Measurements from ENCODE around the gene CFAP61. TPM values are rescaled to one million over a fixed set of nuclear protein-coding genes. Genes with fewer than 3 reads are reported as not detected.

CFAP61 gene
- total RNA-seq, 2 donors from 2014 or later: 1.0 to 1.9 TPM

DNA sequence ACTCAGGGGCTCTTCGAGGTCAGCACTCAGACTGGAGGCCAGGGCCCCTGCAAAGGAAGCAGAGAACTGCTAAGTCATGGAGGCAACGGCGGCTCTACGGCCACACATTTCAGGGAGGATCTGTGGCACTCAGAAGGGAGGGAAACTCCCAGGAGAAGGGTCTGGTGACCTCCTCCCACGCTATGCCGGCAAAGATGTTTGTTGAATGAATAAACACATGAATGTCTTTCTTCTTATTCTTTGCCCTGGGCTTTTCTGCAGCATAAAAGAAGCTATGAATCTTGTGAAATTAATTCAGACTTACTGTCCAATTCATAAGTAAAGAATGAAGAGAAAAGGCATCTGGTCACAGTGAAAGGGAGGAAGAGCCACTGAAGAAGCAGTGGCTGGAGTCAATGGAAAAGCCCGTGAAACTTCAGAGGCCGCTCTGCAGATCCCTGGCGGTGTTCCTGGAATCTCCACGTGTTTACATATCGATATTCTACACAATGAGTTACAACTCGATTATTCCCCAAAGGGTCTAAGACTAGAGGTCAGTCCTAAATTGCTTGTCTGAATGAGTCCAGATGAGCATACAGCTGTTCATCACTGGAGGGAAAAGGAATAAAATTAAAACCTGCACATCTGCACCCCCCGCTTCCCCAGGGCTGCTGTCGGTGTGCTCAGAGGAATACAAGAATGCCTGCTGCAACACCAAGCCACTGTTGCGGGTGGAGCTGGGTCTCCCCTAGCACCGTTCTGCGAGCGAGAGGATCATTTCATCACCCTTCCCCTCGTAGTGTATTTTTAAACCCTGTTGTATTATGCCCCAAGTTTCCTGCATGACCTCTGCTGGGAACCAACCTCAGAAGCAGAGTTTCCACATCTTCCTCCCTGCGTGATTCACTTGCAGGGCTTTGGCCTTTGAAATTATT is 341.1 kb downstream of the CFAP61 start:
- Histone ChIP-seq H3K4me3 (no peak overlapping the region), H3K9me3 (no peaks in the 10 kb centered on the region), H3K4me1 (no peaks in the 10 kb centered on the region), H3K27ac (no peak overlapping the region), H3K36me3 (peaks cover 7% of the 10 kb centered on the region), H3K27me3 (no peaks in the 10 kb centered on the region)
- no peak for DNase-seq (ENCODE audit: low spot score)
- TF ChIP-seq, protein P1, sequence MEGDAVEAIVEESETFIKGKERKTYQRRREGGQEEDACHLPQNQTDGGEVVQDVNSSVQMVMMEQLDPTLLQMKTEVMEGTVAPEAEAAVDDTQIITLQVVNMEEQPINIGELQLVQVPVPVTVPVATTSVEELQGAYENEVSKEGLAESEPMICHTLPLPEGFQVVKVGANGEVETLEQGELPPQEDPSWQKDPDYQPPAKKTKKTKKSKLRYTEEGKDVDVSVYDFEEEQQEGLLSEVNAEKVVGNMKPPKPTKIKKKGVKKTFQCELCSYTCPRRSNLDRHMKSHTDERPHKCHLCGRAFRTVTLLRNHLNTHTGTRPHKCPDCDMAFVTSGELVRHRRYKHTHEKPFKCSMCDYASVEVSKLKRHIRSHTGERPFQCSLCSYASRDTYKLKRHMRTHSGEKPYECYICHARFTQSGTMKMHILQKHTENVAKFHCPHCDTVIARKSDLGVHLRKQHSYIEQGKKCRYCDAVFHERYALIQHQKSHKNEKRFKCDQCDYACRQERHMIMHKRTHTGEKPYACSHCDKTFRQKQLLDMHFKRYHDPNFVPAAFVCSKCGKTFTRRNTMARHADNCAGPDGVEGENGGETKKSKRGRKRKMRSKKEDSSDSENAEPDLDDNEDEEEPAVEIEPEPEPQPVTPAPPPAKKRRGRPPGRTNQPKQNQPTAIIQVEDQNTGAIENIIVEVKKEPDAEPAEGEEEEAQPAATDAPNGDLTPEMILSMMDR (IDR thresholded peaks at IDR 0.05): no peak

- TF ChIP-seq, protein P1 (IDR thresholded peaks at IDR 0.05): no peak
- Histone ChIP-seq H3K27ac (no peak overlapping the region), H3K27me3 (no peaks in the 10 kb centered on the region), H3K9me3 (no peaks in the 10 kb centered on the region), H3K4me1 (no peaks in the 10 kb centered on the region), H3K4me3 (no peak overlapping the region), H3K36me3 (peaks cover 7% of the 10 kb centered on the region)
- DNase-seq (ENCODE audit: low spot score): no peak
Observed at GRCh38 chr20:20395087-20395486, 342.8 kb downstream of the CFAP61 start.

DNA sequence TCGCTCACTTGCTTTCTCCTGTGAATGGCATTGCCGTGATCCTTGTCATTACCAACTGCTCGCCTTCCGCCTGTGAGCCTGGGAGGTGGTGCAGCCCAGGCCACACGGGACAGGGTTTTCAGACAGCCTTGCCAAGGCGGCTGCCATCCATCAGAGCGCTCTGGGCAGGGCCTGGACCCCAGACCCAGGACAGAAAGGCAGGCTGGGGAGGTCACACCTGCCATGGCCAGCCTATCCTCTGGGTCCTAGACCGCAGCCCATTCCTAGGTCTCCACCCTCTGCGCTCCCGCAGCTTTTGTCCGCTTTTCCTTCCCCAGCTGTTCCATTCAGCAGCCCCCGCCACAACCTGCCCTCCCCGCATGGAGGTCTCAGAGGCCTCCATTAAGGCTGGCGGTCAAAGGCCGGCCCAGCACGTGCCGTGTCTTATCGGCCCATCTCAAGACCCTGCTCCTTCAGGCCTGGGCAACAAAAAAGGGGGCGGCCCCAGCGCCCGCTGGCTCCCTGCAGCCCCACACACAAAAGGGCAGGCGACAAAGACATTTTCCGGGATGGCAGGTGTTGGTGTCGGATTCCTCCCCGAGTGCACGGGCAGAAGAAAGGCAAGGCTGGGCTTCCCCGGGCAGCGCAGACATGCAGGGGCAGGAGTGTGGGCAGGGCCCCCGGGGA is 343.7 kb downstream of the CFAP61 start:
- TF ChIP-seq, protein P1 (IDR thresholded peaks at IDR 0.05): no peak
- Histone ChIP-seq H3K36me3 (peaks cover 7% of the 10 kb centered on the region), H3K9me3 (no peaks in the 10 kb centered on the region), H3K27me3 (no peaks in the 10 kb centered on the region), H3K4me3 (no peak overlapping the region), H3K27ac (no peak overlapping the region), H3K4me1 (no peaks in the 10 kb centered on the region)
- no peak for DNase-seq (ENCODE audit: low spot score)

- TF ChIP-seq, protein P1 (IDR thresholded peaks at IDR 0.05): no peak
- H3K27me3 ChIP-seq: no peaks in the 10 kb centered on the region
- no peak overlapping the region for H3K27ac ChIP-seq
Observed at GRCh38 chr20:20396794-20397193, 344.5 kb downstream of the CFAP61 start.

GRCh38 chr20:20398123-20398522 is 345.8 kb downstream of the CFAP61 start:
- Histone ChIP-seq H3K36me3 (no peaks in the 10 kb centered on the region), H3K9me3 (no peaks in the 10 kb centered on the region), H3K4me3 (no peak overlapping the region), H3K27me3 (no peaks in the 10 kb centered on the region), H3K4me1 (no peaks in the 10 kb centered on the region), H3K27ac (no peak overlapping the region)
- DNase-seq (ENCODE audit: low spot score): no peak
- TF ChIP-seq, protein P1 (IDR thresholded peaks at IDR 0.05): no peak

More at GRCh38 chr20:20396794-20397193, 344.5 kb downstream of the CFAP61 start:
- H3K9me3 ChIP-seq: no peaks in the 10 kb centered on the region
- H3K4me3 ChIP-seq: no peak overlapping the region
- no peak for DNase-seq (ENCODE audit: low spot score)
- H3K36me3 ChIP-seq: peaks cover 7% of the 10 kb centered on the region
- no peaks in the 10 kb centered on the region for H3K4me1 ChIP-seq
